Large intestine (tissue), 3 donors: ENCODE results near the gene OCEL1. TPM values are rescaled to one million over a fixed set of nuclear protein-coding genes. Genes with fewer than 3 reads are reported as not detected.

Experiments used
- DNase-seq, 2 donors: peaks; one replicate each; pipeline versions ENCODE4 v3.0.0 to v3.0.0-alpha.2; 2013
- H3K27ac ChIP-seq: one replicate; pipeline ENCODE4 v1.5.1; 2013; ENCODE audit warnings: low read length
- H3K27me3 ChIP-seq: 2 replicates; pipeline ENCODE4 v1.6.1; 2013; ENCODE audit warnings: low read length; ENCODE audit not compliant: control insufficient read depth, insufficient read depth
- H3K36me3 ChIP-seq: 2 replicates; pipeline ENCODE4 v1.6.1; 2013; ENCODE audit warnings: low read length; ENCODE audit not compliant: control insufficient read depth, insufficient read depth
- H3K4me1 ChIP-seq: one replicate; pipeline ENCODE4 v1.6.1; 2013; ENCODE audit warnings: low read length; ENCODE audit not compliant: control insufficient read depth, insufficient read depth
- H3K4me3 ChIP-seq: one replicate; pipeline ENCODE4 v1.5.1; 2013; ENCODE audit warnings: low read length
- H3K9me3 ChIP-seq: one replicate; pipeline ENCODE4 v1.6.1; 2013; ENCODE audit warnings: mild to moderate bottlenecking, low read depth, low read length, moderate library complexity; ENCODE audit not compliant: control insufficient read depth
- WGBS: methylation state at CpG from one replicate; pipeline ENCODE4 v1.1.5; 2013; ENCODE audit warnings: low lambda C conversion rate; ENCODE audit not compliant: insufficient coverage; 5-methylcytosine and 5-hydroxymethylcytosine counted together
- polyA plus RNA-seq: library from polyadenylated mRNA; unstranded; fragments of 120-200 nt; gene quantifications from one replicate; pipeline ENCODE4 v1.2.1, GENCODE V29; 2013

Gene OCEL1
- polyA plus RNA-seq, 1 donor = 33.0 TPM

DNA sequence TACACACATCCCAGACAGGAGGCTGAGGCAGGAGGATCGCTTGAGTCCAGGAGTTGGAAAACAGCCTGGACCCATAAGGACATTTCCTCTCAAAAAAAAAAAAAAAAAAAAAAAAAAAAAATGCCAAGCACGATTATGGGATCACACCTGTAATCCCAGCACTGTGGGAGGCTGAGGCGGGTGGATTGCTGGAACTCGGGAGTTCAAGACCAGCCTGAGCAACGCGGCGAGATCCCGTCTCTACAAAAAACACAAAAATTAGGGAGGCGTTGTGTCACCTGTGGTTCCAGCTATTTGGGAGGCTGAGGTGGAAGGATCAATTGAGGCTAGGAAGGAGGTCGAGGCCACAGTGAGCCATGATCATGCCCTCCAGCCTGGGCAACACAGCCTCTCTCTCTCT, 973 bp upstream of the OCEL1 start:
- Histone ChIP-seq H3K9me3 (no peaks in the 10 kb centered on the region), H3K27me3 (no peaks in the 10 kb centered on the region), H3K4me3 (no peak overlapping the region), H3K36me3 (peaks cover 12% of the 10 kb centered on the region), H3K27ac (no peak overlapping the region), H3K4me1 (peaks cover 6% of the 10 kb centered on the region)
- DNase-seq = no peak
- WGBS = no CpG with 5 or more reads among the region's 10 CpGs

DNA sequence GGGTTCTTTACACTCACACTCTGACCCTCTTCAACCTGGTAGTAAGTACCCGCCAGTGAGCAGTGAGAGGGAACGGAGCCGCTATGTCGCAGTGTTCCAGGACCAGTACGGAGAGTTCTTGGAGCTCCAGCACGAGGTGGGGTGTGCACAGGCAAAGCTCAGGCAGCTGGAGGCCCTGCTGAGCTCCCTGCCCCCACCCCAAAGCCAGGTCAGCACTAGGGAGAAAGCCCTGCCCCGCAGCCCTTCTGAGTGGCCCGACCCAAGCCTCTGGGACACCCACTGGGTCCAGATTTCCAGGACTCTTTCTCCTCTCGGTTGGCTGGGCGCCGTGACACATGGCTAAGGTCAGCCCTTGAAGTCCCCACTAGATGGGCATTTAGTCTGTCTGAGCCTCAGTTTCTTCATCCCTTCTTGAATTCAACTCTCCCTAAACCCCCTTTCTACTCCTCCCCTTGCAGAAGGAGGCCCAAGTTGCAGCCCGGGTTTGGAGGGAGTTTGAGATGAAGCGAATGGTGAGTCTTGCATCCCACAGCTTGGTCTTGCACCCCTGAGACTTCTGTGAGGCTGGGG, 1.9 kb downstream of the OCEL1 start:
- Histone ChIP-seq H3K27me3 (no peaks in the 10 kb centered on the region), H3K4me3 (no peak overlapping the region), H3K27ac (no peak overlapping the region), H3K4me1 (peaks cover 6% of the 10 kb centered on the region), H3K9me3 (no peaks in the 10 kb centered on the region), H3K36me3 (peaks cover 40% of the 10 kb centered on the region)
- no CpG with 5 or more reads among the region's 13 CpGs for WGBS
- no peak for DNase-seq

- Histone ChIP-seq H3K9me3 (no peaks in the 10 kb centered on the region), H3K4me1 (peaks cover 10% of the 10 kb centered on the region), H3K36me3 (peaks cover 55% of the 10 kb centered on the region), H3K27ac (no peak overlapping the region), H3K27me3 (no peaks in the 10 kb centered on the region), H3K4me3 (no peak overlapping the region)
- no CpG with 5 or more reads among the region's 3 CpGs for WGBS
- no peak for DNase-seq
Measured at GRCh38 chr19:17229890-17230289, 3.9 kb downstream of the OCEL1 start.

DNA sequence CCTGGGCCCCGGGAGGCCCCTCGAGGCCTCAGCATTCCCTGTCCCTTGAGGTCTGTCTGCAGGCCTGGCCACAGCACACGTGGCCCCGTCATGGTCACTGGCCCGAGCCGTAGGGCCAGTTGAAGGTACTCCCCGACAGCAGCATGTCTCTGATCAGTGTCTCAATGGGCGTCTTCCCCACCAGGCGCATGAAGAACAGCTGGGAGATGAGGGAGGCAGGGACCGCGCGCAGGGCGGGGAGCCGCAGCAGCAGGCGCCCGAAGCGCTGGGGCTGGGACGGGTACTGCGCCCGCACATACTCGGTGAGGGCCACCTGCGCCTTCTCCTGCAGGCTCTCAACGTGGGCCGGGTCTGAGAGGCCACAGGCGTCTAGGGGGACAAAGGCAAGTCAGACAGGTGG, 6.2 kb downstream of the OCEL1 start:
- DNase-seq = no peak
- H3K4me3 ChIP-seq = no peak overlapping the region
- WGBS = no CpG with 5 or more reads among the region's 25 CpGs
- H3K4me1 ChIP-seq = peaks cover 20% of the 10 kb centered on the region
- H3K9me3 ChIP-seq = no peaks in the 10 kb centered on the region
- no peaks in the 10 kb centered on the region for H3K27me3 ChIP-seq
- H3K36me3 ChIP-seq = peaks cover 63% of the 10 kb centered on the region
- H3K27ac ChIP-seq = no peak overlapping the region

DNA sequence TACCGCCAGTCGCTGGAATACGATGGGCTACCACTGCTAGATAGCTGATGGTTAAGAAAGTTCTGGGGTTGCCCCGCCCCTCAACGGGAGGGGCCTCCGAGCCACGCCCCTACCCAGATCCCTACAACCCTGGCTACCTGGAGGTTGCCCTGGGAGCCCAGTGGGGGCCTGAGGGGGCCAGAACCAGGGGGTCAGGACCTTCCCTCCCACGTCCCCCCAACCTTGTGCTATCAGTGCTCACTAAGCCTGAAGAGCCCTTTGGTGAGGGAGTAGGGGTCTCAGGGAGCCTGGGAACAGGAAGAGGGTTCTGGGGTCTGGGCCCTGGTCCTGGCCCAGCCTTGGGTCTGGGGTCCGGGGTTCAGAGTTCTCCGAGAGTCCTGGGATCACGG, 8.9 kb downstream of the OCEL1 start:
- Histone ChIP-seq H3K9me3 (no peaks in the 10 kb centered on the region), H3K4me3 (peak overlapping the region; percentile 33), H3K36me3 (peaks cover 66% of the 10 kb centered on the region), H3K27ac (peak overlapping the region; percentile 61), H3K4me1 (peaks cover 23% of the 10 kb centered on the region), H3K27me3 (no peaks in the 10 kb centered on the region)
- 46% methylated on average over 3 of the region's 11 CpGs for WGBS
- DNase-seq = peak in 1 of 2 donors; percentile 57

DNA sequence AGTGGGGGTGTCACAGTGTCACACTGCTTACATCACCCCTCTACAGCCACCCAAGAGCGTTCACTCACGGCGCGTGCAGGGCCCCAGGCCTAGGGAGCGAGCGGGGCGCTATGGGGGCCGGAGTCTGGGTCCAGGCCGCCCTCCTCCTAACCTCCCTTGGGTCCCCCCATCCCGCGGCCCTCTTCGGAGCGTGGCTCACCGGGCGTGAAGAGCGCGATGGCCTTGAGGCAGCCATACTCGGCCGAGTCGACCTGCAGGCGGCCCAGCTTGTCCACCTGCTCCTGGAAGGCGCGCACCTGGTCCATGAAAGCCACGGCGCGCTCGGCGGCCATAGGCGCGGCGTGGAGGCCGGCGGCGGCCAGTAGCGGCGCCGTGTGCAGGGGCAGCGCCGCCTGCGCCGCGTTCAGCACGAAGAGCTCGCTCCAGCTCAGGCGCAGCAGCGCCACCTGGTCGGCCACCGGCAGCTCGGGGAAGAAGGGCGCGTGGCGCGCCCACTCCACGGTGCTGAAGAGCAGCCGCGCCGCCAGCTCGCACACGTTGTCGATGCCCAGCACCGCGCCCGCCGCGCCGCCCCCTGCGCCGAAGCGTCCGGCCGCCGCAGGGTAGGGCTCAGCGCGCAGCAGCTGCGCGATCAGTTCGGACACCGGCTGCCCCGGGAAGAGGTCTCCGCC, 9.4 kb downstream of the OCEL1 start:
- DNase-seq = peak in 1 of 2 donors; percentile 81
- H3K36me3 ChIP-seq = peaks cover 62% of the 10 kb centered on the region
- H3K27ac ChIP-seq = peak overlapping the region; percentile 61
- H3K4me3 ChIP-seq = peak overlapping the region; percentile 33
- H3K4me1 ChIP-seq = peaks cover 28% of the 10 kb centered on the region
- no peaks in the 10 kb centered on the region for H3K9me3 ChIP-seq
- H3K27me3 ChIP-seq = no peaks in the 10 kb centered on the region
- WGBS = no CpG with 5 or more reads among the region's 80 CpGs

DNA sequence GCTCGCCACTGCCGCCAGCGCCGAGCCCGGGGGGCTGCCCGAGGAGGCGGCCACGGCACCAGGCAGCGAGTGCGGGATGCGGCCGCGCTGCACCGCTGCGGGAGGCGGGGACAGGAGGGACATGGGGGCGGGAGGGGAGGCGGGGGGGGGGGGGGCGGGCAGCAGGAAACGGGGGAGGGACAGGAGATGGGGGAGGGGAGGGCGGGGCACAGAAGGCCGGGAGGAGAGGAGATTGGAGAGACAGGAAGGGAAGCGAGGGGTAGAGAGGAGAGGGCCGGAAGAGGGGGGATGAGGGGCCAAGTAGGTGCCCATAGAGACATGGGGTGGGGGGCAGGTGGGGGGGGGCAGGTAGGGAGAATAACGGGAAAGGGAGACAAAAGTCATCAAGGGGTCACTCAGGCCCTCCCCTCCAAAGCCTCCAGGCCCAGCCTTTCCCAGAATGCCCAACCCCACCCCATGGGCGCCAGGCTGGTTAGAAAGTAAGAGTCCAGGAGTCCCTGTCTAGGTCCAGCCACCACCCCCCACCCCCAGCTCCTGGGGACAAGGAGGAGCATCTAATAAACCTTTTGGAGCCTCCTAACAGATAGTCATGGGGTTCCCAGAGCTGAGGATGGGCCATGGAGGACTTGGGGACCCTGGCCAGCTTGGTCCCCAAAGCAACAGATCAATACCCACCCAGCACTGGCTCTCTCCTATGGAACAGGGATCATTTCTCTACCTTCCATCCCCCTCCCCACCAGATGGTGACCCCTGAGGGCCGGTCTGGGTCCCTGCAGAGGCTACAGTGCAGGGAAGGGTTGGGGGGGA, 10.1 kb downstream of the OCEL1 start:
- Histone ChIP-seq H3K9me3 (no peaks in the 10 kb centered on the region), H3K27ac (no peak overlapping the region), H3K36me3 (peaks cover 62% of the 10 kb centered on the region), H3K27me3 (no peaks in the 10 kb centered on the region), H3K4me3 (no peak overlapping the region), H3K4me1 (peaks cover 35% of the 10 kb centered on the region)
- no CpG with 5 or more reads among the region's 27 CpGs for WGBS
- peak in 1 of 2 donors; percentile 37 for DNase-seq

- peaks cover 40% of the 10 kb centered on the region for H3K4me1 ChIP-seq
- WGBS = 88% methylated on average over 3 of the region's 18 CpGs
- no peak overlapping the region for H3K4me3 ChIP-seq
- H3K36me3 ChIP-seq = peaks cover 55% of the 10 kb centered on the region
- DNase-seq = peak in 1 of 2 donors; percentile 11
- no peaks in the 10 kb centered on the region for H3K27me3 ChIP-seq
- H3K27ac ChIP-seq = no peak overlapping the region
- H3K9me3 ChIP-seq = no peaks in the 10 kb centered on the region
Measured at GRCh38 chr19:17236811-17237543, 11.0 kb downstream of the OCEL1 start.

- H3K4me3 ChIP-seq = no peak overlapping the region
- no peak overlapping the region for H3K27ac ChIP-seq
- H3K4me1 ChIP-seq = peaks cover 48% of the 10 kb centered on the region
- no peaks in the 10 kb centered on the region for H3K27me3 ChIP-seq
- no peaks in the 10 kb centered on the region for H3K9me3 ChIP-seq
- H3K36me3 ChIP-seq = peaks cover 45% of the 10 kb centered on the region
- DNase-seq = no peak
- WGBS = no CpG with 5 or more reads among the region's 13 CpGs
Measured at GRCh38 chr19:17237747-17238706, 12.0 kb downstream of the OCEL1 start.
